AG09319 (cell line): Measurements from ENCODE around the gene ACOX3.

Source experiments
- DNase-seq: peaks from one replicate; pipeline ENCODE4 v3.0.0-alpha.2; 2010; ENCODE audit warnings: low read depth; ENCODE audit errors: extremely low read depth
- TF ChIP-seq, protein P1 (sequence below): IDR thresholded peaks from 2 replicates; pipeline ENCODE4 v1.5.1; 2011; ENCODE audit warnings: low read depth, mild to moderate bottlenecking, inconsistent platforms, low read length, moderate library complexity

ACOX3 gene

DNA sequence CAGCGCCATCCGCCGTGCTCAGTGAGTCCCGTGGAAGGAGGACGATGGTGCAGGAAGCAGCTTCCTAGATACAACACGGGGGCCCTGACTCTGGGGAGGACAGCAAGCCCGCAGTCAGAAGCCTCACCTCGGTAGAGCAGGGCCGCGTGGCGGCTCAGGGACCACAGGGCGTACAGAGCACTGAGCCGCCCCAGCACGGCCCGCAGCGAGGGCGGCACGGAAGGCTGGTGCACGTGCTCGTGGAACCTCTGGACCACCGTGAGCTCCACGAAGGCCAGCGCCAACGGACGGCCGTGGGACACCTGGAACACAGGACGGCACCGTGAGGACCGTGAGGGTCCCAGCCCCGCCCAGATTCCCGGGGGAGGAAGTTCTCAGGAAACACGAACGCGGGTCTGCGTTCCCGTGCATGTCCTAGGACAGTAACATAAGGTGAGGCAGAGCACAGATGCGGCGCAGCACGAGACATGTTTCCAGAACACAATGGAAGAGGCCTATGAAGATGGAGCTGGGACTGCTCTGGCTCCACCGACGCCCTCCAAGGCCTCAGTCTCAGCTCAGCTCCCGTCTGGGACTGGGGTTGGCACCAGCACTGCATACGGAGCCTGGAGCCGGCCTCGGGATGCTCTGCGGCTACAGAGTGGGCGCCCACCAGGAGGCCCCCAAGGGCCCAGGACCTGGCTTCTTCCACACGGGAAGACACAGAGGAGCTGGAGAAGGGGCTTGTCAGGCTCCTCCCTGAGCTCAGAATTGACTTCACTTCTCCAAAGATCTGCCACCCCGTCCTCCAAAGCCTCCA is 65.5 kb downstream of the ACOX3 start:
- TF ChIP-seq, protein P1, sequence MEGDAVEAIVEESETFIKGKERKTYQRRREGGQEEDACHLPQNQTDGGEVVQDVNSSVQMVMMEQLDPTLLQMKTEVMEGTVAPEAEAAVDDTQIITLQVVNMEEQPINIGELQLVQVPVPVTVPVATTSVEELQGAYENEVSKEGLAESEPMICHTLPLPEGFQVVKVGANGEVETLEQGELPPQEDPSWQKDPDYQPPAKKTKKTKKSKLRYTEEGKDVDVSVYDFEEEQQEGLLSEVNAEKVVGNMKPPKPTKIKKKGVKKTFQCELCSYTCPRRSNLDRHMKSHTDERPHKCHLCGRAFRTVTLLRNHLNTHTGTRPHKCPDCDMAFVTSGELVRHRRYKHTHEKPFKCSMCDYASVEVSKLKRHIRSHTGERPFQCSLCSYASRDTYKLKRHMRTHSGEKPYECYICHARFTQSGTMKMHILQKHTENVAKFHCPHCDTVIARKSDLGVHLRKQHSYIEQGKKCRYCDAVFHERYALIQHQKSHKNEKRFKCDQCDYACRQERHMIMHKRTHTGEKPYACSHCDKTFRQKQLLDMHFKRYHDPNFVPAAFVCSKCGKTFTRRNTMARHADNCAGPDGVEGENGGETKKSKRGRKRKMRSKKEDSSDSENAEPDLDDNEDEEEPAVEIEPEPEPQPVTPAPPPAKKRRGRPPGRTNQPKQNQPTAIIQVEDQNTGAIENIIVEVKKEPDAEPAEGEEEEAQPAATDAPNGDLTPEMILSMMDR: no peak
- DNase-seq: no peak

DNA sequence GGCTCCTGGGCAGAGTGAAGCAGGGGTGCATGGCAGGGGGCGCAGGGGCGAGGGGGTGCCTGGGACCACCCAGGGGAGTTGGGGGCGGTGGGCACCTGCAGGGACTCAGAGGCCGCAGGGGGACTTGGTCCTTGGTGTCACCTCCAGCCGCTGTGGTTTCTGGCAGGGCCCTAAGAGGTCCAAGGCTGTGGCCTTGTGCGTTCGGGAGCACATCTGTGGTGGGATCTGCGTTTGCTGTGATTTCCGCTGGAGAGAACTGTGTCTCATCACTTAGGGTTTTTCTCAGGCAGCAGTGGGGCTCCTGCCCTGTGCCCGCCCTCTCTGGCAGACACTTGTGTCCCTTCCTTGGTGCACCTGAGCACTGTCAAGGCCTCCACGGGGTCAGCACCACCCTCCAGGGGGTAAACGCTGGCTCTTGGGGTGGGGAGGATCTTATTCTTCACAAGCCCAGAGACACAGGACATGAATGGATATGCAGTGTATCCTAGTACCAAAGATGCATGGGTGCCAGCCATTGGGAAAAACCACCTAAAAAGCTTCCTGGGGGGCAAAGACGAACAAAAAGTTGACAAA is 66.5 kb downstream of the ACOX3 start:
- TF ChIP-seq, protein P1: no peak
- DNase-seq: no peak

DNA sequence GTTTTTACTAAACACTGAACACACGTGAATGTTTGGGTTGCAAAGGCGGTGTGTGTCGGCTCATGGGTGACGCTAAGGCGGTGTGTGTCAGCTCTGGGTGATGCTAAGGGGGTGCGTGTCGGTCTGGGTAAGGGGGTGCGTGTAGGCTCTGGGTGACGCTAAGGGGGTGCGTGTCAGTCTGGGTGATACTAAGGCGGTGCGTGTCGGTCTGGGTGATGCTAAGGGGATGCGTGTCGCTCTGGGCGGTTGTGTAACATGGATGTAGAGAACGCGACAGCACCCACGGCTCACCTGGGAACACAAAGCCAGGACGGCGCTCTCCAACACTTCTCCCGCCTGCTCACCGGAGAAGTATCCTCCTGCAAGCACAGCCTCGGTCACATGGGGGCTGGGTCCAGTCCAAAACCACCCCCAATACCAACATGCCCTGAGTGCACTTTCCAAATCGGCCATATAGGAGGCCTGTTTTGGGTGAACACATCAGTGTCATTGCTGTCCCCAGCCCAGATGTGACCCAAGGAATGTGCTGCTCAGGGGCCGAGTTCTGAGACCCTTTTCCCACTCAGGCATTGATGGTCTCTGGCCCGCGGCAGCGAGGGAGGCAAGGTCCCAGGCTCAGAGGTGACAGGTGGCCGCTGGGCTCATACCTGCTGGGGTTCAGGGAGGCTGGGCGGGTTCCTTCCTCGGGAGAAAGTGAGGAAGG is 67.1 kb downstream of the ACOX3 start:
- no peak for DNase-seq
- TF ChIP-seq, protein P1: no peak

DNA sequence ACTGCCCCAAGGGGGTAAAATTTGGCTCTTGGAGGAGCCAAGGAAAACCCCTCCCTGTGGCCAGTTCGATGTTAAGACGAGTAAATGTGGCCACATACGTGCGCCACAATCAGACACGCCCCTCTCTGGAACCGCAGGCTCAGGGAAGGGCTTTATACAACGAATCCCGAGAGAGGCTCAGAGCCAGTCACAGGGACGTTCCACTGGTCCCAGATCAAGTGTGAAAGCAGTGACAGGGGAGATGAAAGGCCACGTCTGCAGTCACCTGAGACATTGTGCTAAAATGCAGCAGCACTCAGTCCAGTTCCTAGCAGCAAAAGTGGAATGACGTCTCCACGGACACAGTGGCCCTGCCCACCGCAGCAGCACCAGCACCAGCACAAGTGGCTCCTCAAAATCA is 68.0 kb downstream of the ACOX3 start:
- no peak for DNase-seq
- TF ChIP-seq, protein P1: no peak

DNA sequence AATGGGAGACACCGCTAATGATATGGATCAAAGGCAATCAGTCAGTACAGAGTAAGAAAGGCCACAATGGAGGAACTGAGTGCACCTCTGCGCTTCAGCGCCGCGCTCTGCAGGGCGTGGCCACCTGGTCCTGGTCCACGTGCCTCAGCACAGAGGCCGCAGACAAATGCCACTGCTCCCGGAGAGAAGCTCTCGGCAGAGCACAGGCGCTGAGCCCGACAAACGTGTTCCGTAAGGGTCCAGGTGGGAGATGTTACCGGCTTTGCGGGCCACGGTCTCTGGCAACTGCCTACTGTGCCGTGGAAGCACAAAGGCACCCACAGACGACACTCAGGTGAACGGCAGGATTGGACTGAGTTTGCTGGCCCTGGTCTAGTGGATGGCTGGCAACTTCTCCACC is 68.9 kb downstream of the ACOX3 start:
- TF ChIP-seq, protein P1: no peak
- no peak for DNase-seq

DNA sequence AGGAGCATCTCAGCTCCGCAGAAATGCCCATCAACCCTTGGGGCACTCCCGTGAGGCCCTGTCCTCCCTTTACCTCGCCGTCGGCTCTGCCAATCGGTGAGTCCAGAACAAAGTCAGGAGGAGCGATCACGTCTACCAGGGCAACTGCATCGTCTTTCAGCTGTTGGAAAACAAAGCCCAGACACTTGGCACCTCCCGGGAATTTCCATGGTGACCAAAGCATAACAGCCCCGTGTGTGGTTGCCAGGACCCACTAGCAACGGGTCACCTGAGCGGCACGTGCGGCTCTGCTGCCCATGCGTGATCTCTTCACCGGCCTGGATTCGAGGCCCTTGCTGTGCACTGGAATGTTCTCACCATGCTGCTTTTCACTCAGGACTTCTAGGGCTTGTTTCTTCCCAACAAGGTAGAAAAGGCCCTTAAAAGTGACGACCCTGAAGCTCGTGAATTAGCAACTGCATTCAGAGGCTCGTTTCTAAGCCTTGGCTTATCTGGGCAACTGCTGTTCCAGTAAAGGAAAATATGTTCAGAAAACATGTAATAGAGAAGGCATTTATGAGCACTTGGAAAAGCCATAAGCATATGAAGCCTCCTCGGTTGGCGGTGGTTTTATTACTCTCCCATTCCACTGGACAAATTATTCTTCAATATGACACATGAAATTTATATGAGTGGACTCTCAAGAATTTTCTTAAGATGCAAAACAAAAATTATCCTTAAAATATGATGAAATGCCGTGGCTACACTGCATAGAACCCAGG is 69.5 kb downstream of the ACOX3 start:
- TF ChIP-seq, protein P1: no peak
- no peak for DNase-seq
